HepG2 (cell line): ENCODE results near the gene KLHDC7A.

Experiments used
- CTCF ChIP-seq: sonication (generic); formaldehyde crosslinking; IDR thresholded peaks from 2 replicates; pipeline ENCODE4 v1.5.0; 2020; ENCODE audit warnings: mild to moderate bottlenecking, missing genetic modification reagents, moderate library complexity
- POLR2AphosphoS5 ChIP-seq: IDR thresholded peaks from 2 replicates; pipeline ENCODE4 v1.6.1; 2012; ENCODE audit warnings: low read depth, low read length
- SNAPC4 ChIP-seq: sonication (generic); formaldehyde crosslinking; IDR thresholded peaks from 2 replicates; pipeline ENCODE4 v1.4.0; 2020; ENCODE audit warnings: mild to moderate bottlenecking, missing genetic modification reagents
- TFE3 ChIP-seq: IDR thresholded peaks from 2 replicates; pipeline ENCODE4 v1.6.1; 2016
- ZBTB49 ChIP-seq: sonication (generic); formaldehyde crosslinking; IDR thresholded peaks from 2 replicates; pipeline ENCODE4 v1.4.0; 2020; ENCODE audit warnings: missing genetic modification reagents, borderline replicate concordance
- ZBTB8A ChIP-seq: sonication (generic); formaldehyde crosslinking; IDR thresholded peaks from 2 replicates; pipeline ENCODE4 v1.4.0; 2020; ENCODE audit warnings: mild to moderate bottlenecking, low read depth, missing genetic modification reagents, borderline replicate concordance
- TF ChIP-seq, protein P1 (sequence below): sonication (generic); formaldehyde crosslinking; IDR thresholded peaks from 2 replicates; pipeline ENCODE4 v1.4.0; 2020; ENCODE audit warnings: missing genetic modification reagents, borderline replicate concordance
- TF ChIP-seq, protein P2 (sequence below): sonication (generic); formaldehyde crosslinking; IDR thresholded peaks from 2 replicates; pipeline ENCODE4 v1.4.0; 2020; ENCODE audit warnings: missing genetic modification reagents

DNA sequence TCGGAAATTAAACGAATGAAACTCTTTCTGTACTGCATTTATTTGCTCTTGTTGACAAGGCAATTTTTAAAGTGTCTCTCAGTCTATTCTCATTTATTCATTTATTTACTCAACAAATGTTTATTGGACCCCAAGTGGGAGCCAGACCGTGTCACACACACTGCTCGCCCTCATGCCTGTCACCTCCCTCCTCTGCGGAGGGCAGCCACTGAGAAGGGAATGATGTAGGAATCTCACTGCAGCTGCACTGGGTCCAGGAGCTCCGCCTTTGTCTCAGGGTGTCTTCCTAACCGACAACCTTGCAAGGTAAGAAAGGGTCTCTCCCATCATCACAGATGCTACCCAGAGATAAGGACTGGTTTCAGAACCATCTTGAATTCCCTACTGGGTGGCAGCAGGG, 14.1 kb upstream of the KLHDC7A start:
- TF ChIP-seq, protein P1, sequence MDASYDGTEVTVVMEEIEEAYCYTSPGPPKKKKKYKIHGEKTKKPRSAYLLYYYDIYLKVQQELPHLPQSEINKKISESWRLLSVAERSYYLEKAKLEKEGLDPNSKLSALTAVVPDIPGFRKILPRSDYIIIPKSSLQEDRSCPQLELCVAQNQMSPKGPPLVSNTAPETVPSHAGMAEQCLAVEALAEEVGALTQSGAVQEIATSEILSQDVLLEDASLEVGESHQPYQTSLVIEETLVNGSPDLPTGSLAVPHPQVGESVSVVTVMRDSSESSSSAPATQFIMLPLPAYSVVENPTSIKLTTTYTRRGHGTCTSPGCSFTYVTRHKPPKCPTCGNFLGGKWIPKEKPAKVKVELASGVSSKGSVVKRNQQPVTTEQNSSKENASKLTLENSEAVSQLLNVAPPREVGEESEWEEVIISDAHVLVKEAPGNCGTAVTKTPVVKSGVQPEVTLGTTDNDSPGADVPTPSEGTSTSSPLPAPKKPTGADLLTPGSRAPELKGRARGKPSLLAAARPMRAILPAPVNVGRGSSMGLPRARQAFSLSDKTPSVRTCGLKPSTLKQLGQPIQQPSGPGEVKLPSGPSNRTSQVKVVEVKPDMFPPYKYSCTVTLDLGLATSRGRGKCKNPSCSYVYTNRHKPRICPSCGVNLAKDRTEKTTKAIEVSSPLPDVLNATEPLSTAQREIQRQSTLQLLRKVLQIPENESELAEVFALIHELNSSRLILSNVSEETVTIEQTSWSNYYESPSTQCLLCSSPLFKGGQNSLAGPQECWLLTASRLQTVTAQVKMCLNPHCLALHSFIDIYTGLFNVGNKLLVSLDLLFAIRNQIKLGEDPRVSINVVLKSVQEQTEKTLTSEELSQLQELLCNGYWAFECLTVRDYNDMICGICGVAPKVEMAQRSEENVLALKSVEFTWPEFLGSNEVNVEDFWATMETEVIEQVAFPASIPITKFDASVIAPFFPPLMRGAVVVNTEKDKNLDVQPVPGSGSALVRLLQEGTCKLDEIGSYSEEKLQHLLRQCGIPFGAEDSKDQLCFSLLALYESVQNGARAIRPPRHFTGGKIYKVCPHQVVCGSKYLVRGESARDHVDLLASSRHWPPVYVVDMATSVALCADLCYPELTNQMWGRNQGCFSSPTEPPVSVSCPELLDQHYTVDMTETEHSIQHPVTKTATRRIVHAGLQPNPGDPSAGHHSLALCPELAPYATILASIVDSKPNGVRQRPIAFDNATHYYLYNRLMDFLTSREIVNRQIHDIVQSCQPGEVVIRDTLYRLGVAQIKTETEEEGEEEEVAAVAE (CRISPR knock-in tag) = no peak
- TF ChIP-seq ZBTB8A (CRISPR knock-in tag) (no peak), ZBTB49 (CRISPR knock-in tag) (no peak), TFE3 (CRISPR knock-in tag) (no peak), CTCF (CRISPR knock-in tag) (no peak), SNAPC4 (no peak), POLR2AphosphoS5 (no peak)
- TF ChIP-seq, protein P2, sequence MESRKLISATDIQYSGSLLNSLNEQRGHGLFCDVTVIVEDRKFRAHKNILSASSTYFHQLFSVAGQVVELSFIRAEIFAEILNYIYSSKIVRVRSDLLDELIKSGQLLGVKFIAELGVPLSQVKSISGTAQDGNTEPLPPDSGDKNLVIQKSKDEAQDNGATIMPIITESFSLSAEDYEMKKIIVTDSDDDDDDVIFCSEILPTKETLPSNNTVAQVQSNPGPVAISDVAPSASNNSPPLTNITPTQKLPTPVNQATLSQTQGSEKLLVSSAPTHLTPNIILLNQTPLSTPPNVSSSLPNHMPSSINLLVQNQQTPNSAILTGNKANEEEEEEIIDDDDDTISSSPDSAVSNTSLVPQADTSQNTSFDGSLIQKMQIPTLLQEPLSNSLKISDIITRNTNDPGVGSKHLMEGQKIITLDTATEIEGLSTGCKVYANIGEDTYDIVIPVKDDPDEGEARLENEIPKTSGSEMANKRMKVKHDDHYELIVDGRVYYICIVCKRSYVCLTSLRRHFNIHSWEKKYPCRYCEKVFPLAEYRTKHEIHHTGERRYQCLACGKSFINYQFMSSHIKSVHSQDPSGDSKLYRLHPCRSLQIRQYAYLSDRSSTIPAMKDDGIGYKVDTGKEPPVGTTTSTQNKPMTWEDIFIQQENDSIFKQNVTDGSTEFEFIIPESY (CRISPR knock-in tag) = no peak
